ENCODE measurements around the gene MYO18A.
"Not testable (repeated sequence)": the region's sequence is repeated elsewhere in the genome, so short reads cannot be mapped to it uniquely, and the experiment has no call there.

Gene MYO18A

DNA sequence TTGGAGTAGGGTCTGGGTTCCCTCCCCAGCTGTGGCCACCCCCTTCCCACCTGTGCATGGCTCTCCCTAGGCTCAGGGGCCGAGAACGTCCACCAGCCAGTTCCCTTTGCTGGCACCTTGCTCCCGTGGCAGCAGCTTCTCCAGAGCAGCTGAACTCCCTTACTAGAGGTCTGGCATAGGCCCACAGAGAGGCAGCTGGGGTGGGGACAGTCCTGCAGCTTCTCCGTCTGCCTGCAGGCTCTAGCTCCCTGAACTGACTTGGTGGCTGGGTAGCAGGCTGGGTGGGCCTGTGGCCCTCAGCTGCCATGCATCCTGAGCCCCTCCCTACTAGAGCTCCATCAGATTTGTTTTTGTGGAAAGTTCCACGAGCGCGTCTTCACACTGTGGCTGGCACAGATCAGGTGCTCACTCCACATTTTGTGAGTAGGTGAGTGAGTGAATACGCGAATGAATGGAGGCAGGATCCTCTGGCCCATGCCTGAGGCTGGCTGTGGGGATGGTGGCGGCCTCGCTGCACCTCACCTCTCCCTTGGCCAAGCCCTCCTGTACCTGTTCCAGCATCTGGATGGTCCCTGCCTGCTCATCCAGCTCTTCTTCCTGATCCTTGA is 86.0 kb downstream of the MYO18A start:
- no peak overlapping the region for H3K27ac ChIP-seq (ENCODE audit: insufficient read depth, low read length, poor library complexity, severe bottlenecking)
- peaks cover 100% of the 10 kb centered on the region for H3K36me3 ChIP-seq (ENCODE audit: control insufficient read depth, insufficient read depth, low read length)

DNA sequence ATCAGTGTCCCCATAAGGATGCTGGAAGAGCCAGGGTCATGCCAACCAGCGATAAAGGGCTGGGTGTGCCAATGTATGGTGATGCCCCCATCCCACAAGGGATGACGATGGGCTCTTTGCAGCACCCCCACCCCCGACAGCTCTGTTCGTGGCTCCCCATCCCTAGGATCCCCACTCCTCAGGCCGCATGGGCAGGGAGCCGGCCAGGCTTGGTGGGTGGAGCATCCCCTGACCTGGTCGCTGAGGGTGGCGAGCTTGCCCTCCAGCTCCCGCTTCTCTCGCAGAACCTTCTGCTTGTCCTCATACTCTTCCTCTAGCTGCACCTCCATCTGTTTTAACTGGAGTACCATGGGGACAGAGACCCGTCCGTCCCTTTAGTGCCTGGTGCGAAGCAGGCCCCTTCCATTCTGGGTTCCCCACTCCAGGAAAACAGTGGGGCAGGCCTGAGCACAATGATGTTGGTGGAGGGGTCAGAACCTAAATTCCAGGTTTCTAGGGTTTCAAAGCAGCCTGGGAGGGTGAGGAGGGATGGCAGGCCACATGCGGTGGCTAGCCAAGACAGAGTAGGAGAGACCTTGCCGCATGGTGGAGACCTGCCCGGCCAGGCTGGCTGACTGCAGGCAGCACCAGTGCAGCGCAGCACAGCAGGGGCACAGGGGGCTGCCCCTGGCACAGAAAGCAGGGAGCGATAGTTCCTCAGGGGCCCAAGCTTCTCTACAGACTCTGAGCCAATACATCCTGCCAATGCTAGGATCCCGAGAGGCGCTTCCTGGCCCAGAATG is 86.9 kb downstream of the MYO18A start:
- Histone ChIP-seq H3K27ac (ENCODE audit: insufficient read depth, low read length, poor library complexity, severe bottlenecking) (no peak overlapping the region), H3K9me3 (ENCODE audit: control insufficient read depth, low read length) (no peaks in the 10 kb centered on the region), H3K4me3 (ENCODE audit: insufficient read depth, low read depth, low read length, poor library complexity, severe bottlenecking) (no peak overlapping the region), H3K27me3 (replicated peaks; ENCODE audit: control insufficient read depth, insufficient read depth, low read length, poor library complexity, severe bottlenecking) (no peaks in the 10 kb centered on the region), H3K36me3 (ENCODE audit: control insufficient read depth, insufficient read depth, low read length) (peaks cover 97% of the 10 kb centered on the region), H3K4me1 (ENCODE audit: control insufficient read depth, insufficient read depth, low read length, poor library complexity, severe bottlenecking) (no peaks in the 10 kb centered on the region)
- DNase-seq, result no peak

More for the DNA sequence above, 86.0 kb downstream of the MYO18A start:
- no peaks in the 10 kb centered on the region for H3K27me3 ChIP-seq (replicated peaks; ENCODE audit: control insufficient read depth, insufficient read depth, low read length, poor library complexity, severe bottlenecking)
- H3K4me1 ChIP-seq (ENCODE audit: control insufficient read depth, insufficient read depth, low read length, poor library complexity, severe bottlenecking), result no peaks in the 10 kb centered on the region
- no peaks in the 10 kb centered on the region for H3K9me3 ChIP-seq (ENCODE audit: control insufficient read depth, low read length)
- no peak overlapping the region for H3K4me3 ChIP-seq (ENCODE audit: insufficient read depth, low read depth, low read length, poor library complexity, severe bottlenecking)
- no peak for DNase-seq

DNA sequence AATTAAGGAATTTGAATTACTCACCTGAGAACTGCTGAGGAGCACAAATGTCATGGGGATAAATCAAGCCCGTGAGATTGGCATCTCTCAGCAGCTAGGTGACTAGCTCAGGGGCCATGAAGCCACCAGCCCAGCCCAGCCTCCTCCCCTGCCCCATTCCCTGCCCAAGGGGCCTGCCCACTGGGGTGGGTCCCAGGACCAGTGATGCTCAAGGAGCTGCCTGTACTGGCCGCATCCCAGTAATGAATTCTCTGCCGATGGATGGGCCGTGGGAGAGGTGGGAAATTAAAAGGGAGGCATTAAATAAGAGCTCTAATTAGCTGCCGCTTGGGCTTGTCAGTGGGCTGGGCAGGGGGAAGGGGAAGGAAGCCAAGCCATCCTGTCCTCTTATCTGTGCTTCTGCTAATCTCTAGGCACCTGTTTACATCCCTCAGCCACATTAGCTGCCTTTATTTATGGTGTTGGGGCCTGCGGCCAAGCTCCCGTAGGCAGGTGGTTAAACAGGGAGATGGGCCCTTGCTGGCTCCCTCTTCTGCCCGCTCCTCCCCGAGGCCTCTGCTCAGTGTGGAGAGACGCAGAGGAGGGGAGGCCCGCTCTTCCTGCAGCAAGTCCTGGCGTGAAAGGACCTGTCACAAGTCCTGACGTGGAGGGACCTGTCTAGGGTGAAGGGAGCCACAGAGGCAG is 88.5 kb downstream of the MYO18A start:
- H3K9me3 ChIP-seq (ENCODE audit: control insufficient read depth, low read length), result no peaks in the 10 kb centered on the region
- DNase-seq, result no peak
- H3K36me3 ChIP-seq (ENCODE audit: control insufficient read depth, insufficient read depth, low read length), result peaks cover 94% of the 10 kb centered on the region
- no peaks in the 10 kb centered on the region for H3K27me3 ChIP-seq (replicated peaks; ENCODE audit: control insufficient read depth, insufficient read depth, low read length, poor library complexity, severe bottlenecking)
- no peak overlapping the region for H3K27ac ChIP-seq (ENCODE audit: insufficient read depth, low read length, poor library complexity, severe bottlenecking)
- no peak overlapping the region for H3K4me3 ChIP-seq (ENCODE audit: insufficient read depth, low read depth, low read length, poor library complexity, severe bottlenecking)
- H3K4me1 ChIP-seq (ENCODE audit: control insufficient read depth, insufficient read depth, low read length, poor library complexity, severe bottlenecking), result no peaks in the 10 kb centered on the region

DNA sequence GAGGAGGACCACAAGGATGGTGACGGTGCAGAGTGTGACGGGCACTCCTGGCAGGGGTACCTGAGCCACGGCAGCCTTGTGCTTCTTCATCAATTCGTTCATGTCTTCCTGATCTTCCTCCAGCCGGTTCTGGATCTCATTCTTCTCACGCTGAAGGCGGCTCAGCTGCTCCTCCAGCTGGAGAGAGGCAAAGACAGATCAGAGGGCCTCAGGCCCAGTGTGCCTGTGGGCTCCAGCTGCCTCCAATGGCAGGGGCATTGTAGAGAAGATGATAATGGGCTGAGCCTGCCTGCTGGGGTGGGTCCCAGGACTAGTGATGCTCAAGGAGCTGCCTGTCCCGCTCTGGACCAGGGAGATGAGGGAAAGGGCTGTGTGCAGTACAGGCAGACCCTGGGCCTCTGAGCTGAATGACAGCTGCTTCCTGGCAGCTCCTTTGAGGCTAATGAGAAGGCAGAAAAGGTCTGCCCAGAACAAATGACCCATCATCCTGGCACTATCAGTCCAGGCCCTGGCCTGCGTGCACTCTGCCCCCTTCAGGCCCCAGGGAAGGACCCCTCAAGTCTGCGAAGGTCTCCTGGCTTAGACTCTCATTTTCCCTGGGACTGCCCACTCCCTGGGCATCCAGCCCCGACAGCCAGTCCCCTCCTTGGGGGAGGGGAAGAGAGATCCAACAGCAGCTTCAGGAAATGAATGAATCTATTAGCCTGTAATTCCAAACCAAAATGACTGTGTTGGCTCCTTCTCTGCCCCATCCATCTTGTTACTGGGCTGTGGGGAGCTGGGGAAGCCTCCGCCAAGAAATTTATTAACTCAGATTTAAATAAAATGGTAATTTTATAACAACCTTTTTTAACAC is 89.2 kb downstream of the MYO18A start:
- no peak for DNase-seq
- H3K4me1 ChIP-seq (ENCODE audit: control insufficient read depth, insufficient read depth, low read length, poor library complexity, severe bottlenecking), result no peaks in the 10 kb centered on the region
- H3K9me3 ChIP-seq (ENCODE audit: control insufficient read depth, low read length), result no peaks in the 10 kb centered on the region
- peaks cover 94% of the 10 kb centered on the region for H3K36me3 ChIP-seq (ENCODE audit: control insufficient read depth, insufficient read depth, low read length)
- H3K27ac ChIP-seq (ENCODE audit: insufficient read depth, low read length, poor library complexity, severe bottlenecking), result no peak overlapping the region
- no peak overlapping the region for H3K4me3 ChIP-seq (ENCODE audit: insufficient read depth, low read depth, low read length, poor library complexity, severe bottlenecking)
- H3K27me3 ChIP-seq (replicated peaks; ENCODE audit: control insufficient read depth, insufficient read depth, low read length, poor library complexity, severe bottlenecking), result no peaks in the 10 kb centered on the region

DNA sequence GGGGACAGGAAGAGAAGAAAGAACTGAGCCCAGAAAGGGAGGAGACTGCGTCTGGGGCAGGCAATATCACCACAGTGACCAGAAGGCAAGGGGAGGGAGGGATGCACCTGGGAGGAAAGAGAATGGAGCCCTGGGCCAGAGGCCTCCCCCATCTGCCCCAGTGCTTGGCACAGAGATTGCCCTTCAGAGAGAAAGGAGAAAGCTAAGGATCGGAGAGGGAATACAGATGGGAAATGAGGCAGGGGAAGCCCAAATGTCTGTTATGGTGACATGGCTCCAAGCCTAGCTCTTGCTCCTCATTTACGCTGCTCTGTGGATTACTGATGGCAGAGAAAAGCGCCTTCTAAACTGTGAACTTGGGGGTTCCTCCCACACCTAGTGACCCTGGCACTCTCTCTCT is 90.1 kb downstream of the MYO18A start:
- no peaks in the 10 kb centered on the region for H3K9me3 ChIP-seq (ENCODE audit: control insufficient read depth, low read length)
- H3K27ac ChIP-seq (ENCODE audit: insufficient read depth, low read length, poor library complexity, severe bottlenecking), result no peak overlapping the region
- DNase-seq, result no peak
- H3K4me3 ChIP-seq (ENCODE audit: insufficient read depth, low read depth, low read length, poor library complexity, severe bottlenecking), result no peak overlapping the region
- no peaks in the 10 kb centered on the region for H3K27me3 ChIP-seq (replicated peaks; ENCODE audit: control insufficient read depth, insufficient read depth, low read length, poor library complexity, severe bottlenecking)
- H3K4me1 ChIP-seq (ENCODE audit: control insufficient read depth, insufficient read depth, low read length, poor library complexity, severe bottlenecking), result no peaks in the 10 kb centered on the region
- peaks cover 94% of the 10 kb centered on the region for H3K36me3 ChIP-seq (ENCODE audit: control insufficient read depth, insufficient read depth, low read length)

DNA sequence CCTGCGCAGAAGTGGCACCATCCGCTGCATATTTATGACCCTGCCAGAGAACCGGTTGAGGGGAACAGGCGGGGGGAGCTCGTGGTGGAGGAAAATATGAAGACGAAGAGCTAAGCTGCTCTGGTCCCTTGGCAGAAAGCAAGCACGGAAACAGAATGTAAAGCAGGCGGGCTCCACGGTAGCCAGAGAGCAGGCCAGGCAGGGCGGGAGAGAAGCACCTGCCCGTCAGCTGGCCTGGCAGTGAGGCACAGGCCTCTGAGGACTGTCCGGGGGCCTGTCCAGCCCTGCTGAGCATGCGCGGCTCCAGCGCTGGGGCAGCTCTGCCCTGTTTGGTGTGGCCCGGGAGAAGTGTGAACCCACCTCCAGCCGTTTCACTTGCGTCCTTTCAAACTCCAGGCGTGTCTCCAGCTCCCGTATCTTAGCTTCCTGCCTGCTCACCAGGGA is 90.6 kb downstream of the MYO18A start:
- H3K4me1 ChIP-seq (ENCODE audit: control insufficient read depth, insufficient read depth, low read length, poor library complexity, severe bottlenecking), result no peaks in the 10 kb centered on the region
- H3K36me3 ChIP-seq (ENCODE audit: control insufficient read depth, insufficient read depth, low read length), result peaks cover 93% of the 10 kb centered on the region
- no peak for DNase-seq
- H3K9me3 ChIP-seq (ENCODE audit: control insufficient read depth, low read length), result no peaks in the 10 kb centered on the region
- H3K4me3 ChIP-seq (ENCODE audit: insufficient read depth, low read depth, low read length, poor library complexity, severe bottlenecking), result no peak overlapping the region
- H3K27me3 ChIP-seq (replicated peaks; ENCODE audit: control insufficient read depth, insufficient read depth, low read length, poor library complexity, severe bottlenecking), result no peaks in the 10 kb centered on the region
- no peak overlapping the region for H3K27ac ChIP-seq (ENCODE audit: insufficient read depth, low read length, poor library complexity, severe bottlenecking)

DNA sequence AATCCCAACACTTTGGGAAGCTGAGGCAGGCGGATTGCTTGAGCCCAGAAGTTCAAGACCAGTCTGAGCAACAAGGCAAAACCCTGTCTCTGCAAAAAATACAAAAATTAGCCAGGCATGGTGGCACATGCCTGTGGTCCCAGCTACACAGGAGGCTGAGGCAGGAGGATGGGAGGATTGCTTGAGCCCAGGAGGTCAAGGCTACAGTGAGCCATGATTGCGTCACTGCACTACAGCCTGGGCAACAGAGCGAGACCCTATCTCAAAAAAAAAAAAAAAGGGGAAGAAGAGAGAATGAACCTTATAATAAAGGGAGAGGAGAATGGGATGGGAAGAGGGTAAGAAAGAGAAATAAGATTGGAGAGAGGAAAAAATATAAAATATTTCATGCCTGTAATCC is 91.4 kb downstream of the MYO18A start:
- not testable (repeated sequence) for H3K4me1 ChIP-seq (ENCODE audit: control insufficient read depth, insufficient read depth, low read length, poor library complexity, severe bottlenecking); H3K9me3 ChIP-seq (ENCODE audit: control insufficient read depth, low read length); H3K27me3 ChIP-seq (replicated peaks; ENCODE audit: control insufficient read depth, insufficient read depth, low read length, poor library complexity, severe bottlenecking); H3K4me3 ChIP-seq (ENCODE audit: insufficient read depth, low read depth, low read length, poor library complexity, severe bottlenecking); DNase-seq; H3K27ac ChIP-seq (ENCODE audit: insufficient read depth, low read length, poor library complexity, severe bottlenecking)
- H3K36me3 ChIP-seq (ENCODE audit: control insufficient read depth, insufficient read depth, low read length), result peaks cover 93% of the 10 kb centered on the region

DNA sequence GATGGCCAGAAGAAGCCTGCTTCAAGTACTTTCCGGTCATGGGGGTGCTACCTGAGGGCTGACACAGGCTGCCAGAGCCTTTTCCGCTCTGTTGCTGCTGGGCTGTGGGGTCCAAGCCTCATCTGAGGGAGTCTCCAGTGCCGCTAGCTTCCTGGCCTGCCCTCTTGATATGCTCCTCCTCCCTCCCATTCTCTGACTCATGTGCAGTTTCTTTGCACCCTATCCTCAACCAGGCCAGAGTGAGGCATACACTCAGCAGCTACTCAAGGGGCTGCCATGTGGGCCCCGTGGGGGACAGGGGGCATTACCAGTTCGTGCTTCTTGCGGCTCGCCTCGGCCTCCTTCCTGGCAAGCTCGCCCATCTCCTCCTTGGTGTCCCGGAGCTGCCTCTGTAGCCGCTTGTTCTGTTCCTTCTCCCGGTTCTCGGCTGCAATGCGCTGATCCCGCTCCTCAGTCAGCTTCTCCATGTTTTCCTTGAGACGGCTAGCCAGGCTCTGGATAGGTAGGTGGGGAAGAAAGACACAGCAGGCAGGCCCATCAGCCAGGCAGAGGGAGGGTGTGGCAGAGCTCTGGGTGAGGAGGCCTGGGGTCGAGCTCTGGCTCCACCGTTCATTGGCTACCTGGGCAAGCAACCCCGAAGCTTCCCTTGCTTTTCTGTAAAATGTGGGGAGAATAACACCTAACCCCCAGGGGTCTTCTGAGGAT is 93.4 kb downstream of the MYO18A start:
- Histone ChIP-seq H3K4me3 (ENCODE audit: insufficient read depth, low read depth, low read length, poor library complexity, severe bottlenecking) (no peak overlapping the region), H3K9me3 (ENCODE audit: control insufficient read depth, low read length) (no peaks in the 10 kb centered on the region), H3K4me1 (ENCODE audit: control insufficient read depth, insufficient read depth, low read length, poor library complexity, severe bottlenecking) (no peaks in the 10 kb centered on the region), H3K36me3 (ENCODE audit: control insufficient read depth, insufficient read depth, low read length) (peaks cover 93% of the 10 kb centered on the region), H3K27me3 (replicated peaks; ENCODE audit: control insufficient read depth, insufficient read depth, low read length, poor library complexity, severe bottlenecking) (no peaks in the 10 kb centered on the region), H3K27ac (ENCODE audit: insufficient read depth, low read length, poor library complexity, severe bottlenecking) (no peak overlapping the region)
- DNase-seq, result no peak

DNA sequence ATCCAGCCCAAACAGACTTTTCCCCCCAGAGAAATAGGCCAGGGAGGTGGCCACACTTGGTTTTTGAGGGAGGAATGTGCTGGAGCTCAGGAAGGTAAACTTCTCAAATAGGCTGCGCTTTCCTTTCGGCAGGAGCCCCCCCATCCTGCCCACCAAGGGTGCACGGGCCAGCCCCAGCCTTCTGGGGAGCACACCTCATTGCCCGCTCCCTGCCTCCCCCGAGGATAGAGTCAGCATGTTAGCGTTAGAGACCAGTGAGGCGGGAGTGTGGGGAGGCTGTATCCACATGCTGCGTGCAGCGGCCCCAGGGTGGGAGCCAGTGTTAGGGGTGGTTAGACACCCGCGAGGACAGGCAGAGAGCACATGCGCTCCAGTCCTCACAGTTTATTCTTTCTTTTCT is 95.0 kb downstream of the MYO18A start:
- DNase-seq, result no peak
- H3K27ac ChIP-seq (ENCODE audit: insufficient read depth, low read length, poor library complexity, severe bottlenecking), result no peak overlapping the region
- H3K4me3 ChIP-seq (ENCODE audit: insufficient read depth, low read depth, low read length, poor library complexity, severe bottlenecking), result no peak overlapping the region
- no peaks in the 10 kb centered on the region for H3K27me3 ChIP-seq (replicated peaks; ENCODE audit: control insufficient read depth, insufficient read depth, low read length, poor library complexity, severe bottlenecking)
- H3K9me3 ChIP-seq (ENCODE audit: control insufficient read depth, low read length), result no peaks in the 10 kb centered on the region
- H3K36me3 ChIP-seq (ENCODE audit: control insufficient read depth, insufficient read depth, low read length), result peaks cover 92% of the 10 kb centered on the region
- no peaks in the 10 kb centered on the region for H3K4me1 ChIP-seq (ENCODE audit: control insufficient read depth, insufficient read depth, low read length, poor library complexity, severe bottlenecking)
